T-cell (primary cell): Measurements from ENCODE around the gene PAF1. TPM values are rescaled to one million over a fixed set of nuclear protein-coding genes. Genes with fewer than 3 reads are reported as not detected.

Experiments
- ATAC-seq, 4 experiments: fragments of 200-7000 bp in 3 of 4; fragments of 150-1000 bp in 1 of 4; cut with Tn5 transposase; replicated peaks in 1 of 4; 1 replicate in 3 of 4; 2 replicates in 1 of 4; pipeline ENCODE4 v1.10.0; 2021; ENCODE audit warnings: moderate library complexity in 3 of 4, mild to moderate bottlenecking in 2 of 4, moderate number of reproducible peaks in 1 of 4
- CTCF ChIA-PET, 2 donors: fragments of 300-600 bp; sonication (Branson Sonifier 250); formaldehyde crosslinking; loops; one replicate each; lab custom pipeline; 2022; ENCODE audit warnings: antibody characterized with exemption in 2 of 2; lab: Charles Lee
- POLR2A ChIA-PET, 2 donors: fragments of 300-600 bp; sonication (Branson Sonifier 250); formaldehyde crosslinking; loops; one replicate each; lab custom pipeline; 2022; ENCODE audit warnings: antibody characterized with exemption in 2 of 2; lab: Charles Lee
- DNase-seq, 35 experiments: peaks; one replicate each; pipeline versions ENCODE4 v3.0.0 to v3.0.0-alpha.2; 2013 to 2023
- H3K27ac ChIP-seq: one replicate; pipeline ENCODE4 v1.5.1; 2013; ENCODE audit warnings: low read length
- H3K27me3 ChIP-seq, 2 experiments: replicated peaks in 1 of 2; 1 replicate in 1 of 2; 2 replicates in 1 of 2; pipeline versions ENCODE4 v1.6.1 to v1.7.0; 2013; ENCODE audit warnings: low read length in 1 of 2, mixed read lengths in 1 of 2; ENCODE audit not compliant: control insufficient read depth in 2 of 2, insufficient read depth in 2 of 2; ENCODE audit errors: extremely low read depth in 1 of 2
- H3K36me3 ChIP-seq, 2 donors: 1 replicate in 1 of 2; 2 replicates in 1 of 2; pipeline versions ENCODE4 v1.6.1 to v1.7.0; 2013; ENCODE audit warnings: low read length in 1 of 2; ENCODE audit not compliant: control insufficient read depth in 2 of 2, insufficient read depth in 1 of 2; ENCODE audit errors: extremely low read depth in 1 of 2
- H3K4me1 ChIP-seq, 2 experiments: 1 replicate in 1 of 2; 2 replicates in 1 of 2; pipeline versions ENCODE4 v1.6.1 to v1.7.0; 2013; ENCODE audit warnings: low read length in 2 of 2, mixed read lengths in 1 of 2; ENCODE audit not compliant: insufficient read depth in 2 of 2, control insufficient read depth in 1 of 2; ENCODE audit errors: extremely low read depth in 1 of 2
- H3K4me3 ChIP-seq, 2 donors: 1 replicate in 1 of 2; 2 replicates in 1 of 2; pipeline versions ENCODE4 v1.5.1 to v1.7.0; 2013; ENCODE audit warnings: mild to moderate bottlenecking in 2 of 2, low read length in 1 of 2, moderate library complexity in 1 of 2; ENCODE audit not compliant: control insufficient read depth in 1 of 2; ENCODE audit errors: extremely low read depth in 1 of 2
- H3K9me3 ChIP-seq: 2 replicates; pipeline ENCODE4 v1.7.0; 2013
- H3K27ac Mint-ChIP-seq, 2 donors: one replicate each; pipeline ENCODE4 v1.8.0; 2020 to 2021; ENCODE audit warnings: mild to moderate bottlenecking in 2 of 2, mixed read lengths in 2 of 2
- H3K27me3 Mint-ChIP-seq, 2 donors: one replicate each; pipeline ENCODE4 v1.8.0; 2021 to 2022; ENCODE audit warnings: mixed read lengths in 2 of 2
- H3K36me3 Mint-ChIP-seq: one replicate; pipeline ENCODE4 v1.8.0; 2021; ENCODE audit warnings: mixed read lengths
- H3K4me1 Mint-ChIP-seq, 3 donors: one replicate each; pipeline ENCODE4 v1.8.0; 2020 to 2022; ENCODE audit warnings: mixed read lengths in 3 of 3, mild to moderate bottlenecking in 1 of 3
- H3K4me3 Mint-ChIP-seq, 3 donors: one replicate each; pipeline ENCODE4 v1.8.0; 2020 to 2022; ENCODE audit warnings: mild to moderate bottlenecking in 3 of 3, mixed read lengths in 3 of 3, moderate library complexity in 3 of 3
- H3K9me3 Mint-ChIP-seq, 3 donors: one replicate each; pipeline ENCODE4 v1.8.0; 2020 to 2022; ENCODE audit warnings: mixed read lengths in 3 of 3
- WGBS: methylation state at CpG from one replicate; pipeline ENCODE4 v1.1.5; 2013; ENCODE audit warnings: missing lambda C conversion rate; ENCODE audit not compliant: insufficient coverage; 5-methylcytosine and 5-hydroxymethylcytosine counted together
- total RNA-seq, 35 experiments: library from RNA in 6 of 35; stranded (reverse) in 6 of 35; fragments of 120-200 nt in 1 of 35; gene quantifications; one replicate each; pipeline versions ENCODE4 v1.2.1 to v1.2.4 and lab custom pipeline; 2013 to 2026

Gene PAF1
- total RNA-seq, 5 donors from 2014 or later (not counting 1 experiment from before 2014, with no cell fraction given) = 43.0 to 96.1 (median 45.9) TPM

- ChIA-PET POLR2A (interaction anchor here in 1 of 2 donors (3.0 kb wide), 1 partner anchor 12 kb away, joined by 12 read pairs; the partner anchor contains the start of gene PLEKHG2), CTCF (interaction anchor here in 1 of 2 donors (0.6 to 1.2 kb wide), 3 partner anchors 8 to 441 kb away, joined by 3 to 4 read pairs (median 3); no protein-coding TSS in a partner anchor)
- Mint-ChIP-seq H3K4me3 (peak overlapping the region in 2 of 3 donors; percentile 11 to 69), H3K36me3 (peaks cover 11% of the 10 kb centered on the region), H3K27ac (peak overlapping the region; percentile 89 to 92), H3K27me3 (no peaks in the 10 kb centered on the region), H3K4me1 (peaks cover 64 to 68% (median 66%) of the 10 kb centered on the region in 3 donors), H3K9me3 (no peaks in the 10 kb centered on the region)
- Histone ChIP-seq H3K27me3 (no peaks in the 10 kb centered on the region), H3K4me1 (peaks cover 36 to 78% of the 10 kb centered on the region in 2 experiments), H3K36me3 (peaks cover 2 to 20% of the 10 kb centered on the region in 2 donors), H3K27ac (peak overlapping the region; percentile 20), H3K9me3 (no peaks in the 10 kb centered on the region), H3K4me3 (no peak overlapping the region)
- DNase-seq (no peak), ATAC-seq (no peak)
- WGBS = 100% methylated on average over 2 of the region's 4 CpGs
Measured at GRCh38 chr19:39400061-39400460, 9.2 kb upstream of the PAF1 start.

- Histone ChIP-seq H3K9me3 (no peaks in the 10 kb centered on the region), H3K4me3 (no peak overlapping the region), H3K4me1 (peaks cover 34 to 74% of the 10 kb centered on the region in 2 experiments), H3K36me3 (peaks cover 6 to 25% of the 10 kb centered on the region in 2 donors), H3K27me3 (no peaks in the 10 kb centered on the region), H3K27ac (peak overlapping the region; percentile 20)
- Mint-ChIP-seq H3K36me3 (peaks cover 13% of the 10 kb centered on the region), H3K9me3 (no peaks in the 10 kb centered on the region), H3K4me1 (peaks cover 63 to 65% (median 63%) of the 10 kb centered on the region in 3 donors), H3K27ac (peak overlapping the region; percentile 89 to 92), H3K4me3 (peak overlapping the region; percentile 9 to 69 (median 11)), H3K27me3 (no peaks in the 10 kb centered on the region)
- ChIA-PET POLR2A (interaction anchor here in 1 of 2 donors (3.0 kb wide), 1 partner anchor 12 kb away, joined by 12 read pairs; the partner anchor contains the start of gene PLEKHG2), CTCF (interaction anchor here in 1 of 2 donors (0.8 kb wide), 1 partner anchor 12 kb away, joined by 4 read pairs; no protein-coding TSS in a partner anchor)
- DNase-seq (no peak), ATAC-seq (no peak)
- WGBS = no CpG with 5 or more reads among the region's 4 CpGs
Measured at GRCh38 chr19:39399668-39400050, 8.8 kb upstream of the PAF1 start.

DNA sequence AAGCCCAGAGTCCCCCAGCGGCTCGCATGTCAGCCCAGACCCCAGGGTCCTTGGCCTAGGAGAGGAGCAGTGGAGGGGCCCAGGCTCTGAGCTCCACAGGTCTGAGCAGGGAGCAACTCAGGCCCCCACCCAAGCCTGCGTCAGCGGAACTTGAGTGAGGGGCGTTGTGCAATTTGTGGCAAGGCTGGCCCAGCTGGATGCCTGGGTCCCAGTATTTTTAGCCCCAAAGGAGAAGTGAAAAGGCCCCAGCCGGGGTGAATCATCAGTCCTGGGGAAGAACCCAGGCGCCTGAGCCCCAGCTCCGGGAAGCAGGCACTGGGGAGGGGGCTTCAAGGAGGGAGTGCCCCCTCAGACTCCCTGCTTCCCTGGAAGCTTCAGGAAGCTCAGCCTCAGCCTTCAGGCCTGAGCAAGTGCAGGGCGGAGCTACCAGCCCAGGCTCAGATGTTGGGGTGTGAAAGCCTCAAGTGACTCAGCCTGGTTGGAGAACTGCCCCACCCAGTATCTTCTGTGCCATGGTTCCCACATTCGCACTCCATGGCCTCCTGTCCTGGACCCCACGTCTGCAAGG, 7.5 kb upstream of the PAF1 start:
- 66% methylated on average over 10 of the region's 11 CpGs for WGBS
- CTCF ChIA-PET = interaction anchor here (0.6 to 2.7 kb wide), 6 partner anchors 10 to 181 kb away, joined by 3 to 22 read pairs (median 8); partner anchors contain the start of gene RPS16 (in 1 of the 2)
- H3K4me3 Mint-ChIP-seq = peak overlapping the region; percentile 57 to 71 (median 69)
- peaks cover 19% of the 10 kb centered on the region for H3K36me3 Mint-ChIP-seq
- Histone ChIP-seq H3K36me3 (peaks cover 11 to 35% of the 10 kb centered on the region in 2 donors), H3K27me3 (no peaks in the 10 kb centered on the region), H3K27ac (peak overlapping the region; percentile 79), H3K4me1 (peaks cover 25 to 69% of the 10 kb centered on the region in 2 experiments), H3K9me3 (no peaks in the 10 kb centered on the region), H3K4me3 (peak overlapping the region in 1 of 2 donors; percentile 0)
- no peaks in the 10 kb centered on the region for H3K9me3 Mint-ChIP-seq
- H3K27ac Mint-ChIP-seq = peak overlapping the region; percentile 92 to 95
- DNase-seq = peak in 18 of 35 experiments; percentile 20 to 74 (median 40)
- H3K4me1 Mint-ChIP-seq = peaks cover 61 to 65% (median 62%) of the 10 kb centered on the region in 3 donors
- ATAC-seq = peak in 1 of 4 experiments; percentile 17
- POLR2A ChIA-PET = interaction anchor here (0.6 to 3.0 kb wide), 7 partner anchors 9 to 59 kb away, joined by 3 to 12 read pairs (median 4); partner anchors contain the start of genes RPS16 (in 2 of the 2) and PLEKHG2 (in 1 of the 2)
- H3K27me3 Mint-ChIP-seq = no peaks in the 10 kb centered on the region

- DNase-seq (peak; percentile 81 to 97 (median 92)), ATAC-seq (peak; percentile 54 to 66 (median 62))
- peak overlapping the region; percentile 57 to 71 (median 69) for H3K4me3 Mint-ChIP-seq
- POLR2A ChIA-PET = interaction anchor here (0.6 to 3.0 kb wide), 8 partner anchors 9 to 60 kb away, joined by 3 to 12 read pairs (median 4); partner anchors contain the start of genes RPS16 (in 2 of the 2) and PLEKHG2 (in 1 of the 2)
- no peaks in the 10 kb centered on the region for H3K9me3 Mint-ChIP-seq
- Histone ChIP-seq H3K4me1 (peaks cover 24 to 64% of the 10 kb centered on the region in 2 experiments), H3K9me3 (no peaks in the 10 kb centered on the region), H3K36me3 (peaks cover 11 to 39% of the 10 kb centered on the region in 2 donors), H3K27me3 (no peaks in the 10 kb centered on the region), H3K27ac (peak overlapping the region; percentile 79), H3K4me3 (peak overlapping the region in 1 of 2 donors; percentile 0)
- H3K36me3 Mint-ChIP-seq = peaks cover 21% of the 10 kb centered on the region
- peaks cover 64 to 66% (median 65%) of the 10 kb centered on the region in 3 donors for H3K4me1 Mint-ChIP-seq
- CTCF ChIA-PET = interaction anchor here (0.9 to 2.7 kb wide), 5 partner anchors 10 to 38 kb away, joined by 3 to 22 read pairs (median 11); partner anchors contain the start of gene RPS16 (in 1 of the 2)
- H3K27me3 Mint-ChIP-seq = no peaks in the 10 kb centered on the region
- 73% methylated on average over 5 of the region's 17 CpGs for WGBS
- H3K27ac Mint-ChIP-seq = peak overlapping the region; percentile 92 to 95
Measured at GRCh38 chr19:39397360-39398296, 6.7 kb upstream of the PAF1 start.

DNA sequence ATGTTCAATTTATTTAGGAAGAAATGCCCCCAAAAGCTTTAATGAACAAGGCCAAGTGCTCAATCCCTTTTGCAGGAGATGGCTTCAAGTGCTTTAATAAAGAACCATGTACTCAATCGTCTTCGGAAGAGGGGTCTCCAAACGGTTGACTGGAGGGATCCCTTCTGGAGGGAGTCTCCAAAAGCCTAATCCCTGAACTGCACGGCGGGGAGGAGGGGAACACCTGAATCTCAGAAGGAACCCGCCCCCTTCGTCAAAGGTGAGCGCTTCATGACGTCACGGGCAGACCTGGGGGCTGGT, 505 bp downstream of the PAF1 start:
- Mint-ChIP-seq H3K9me3 (no peaks in the 10 kb centered on the region), H3K4me1 (peaks cover 37 to 50% (median 48%) of the 10 kb centered on the region in 3 donors), H3K36me3 (peaks cover 43% of the 10 kb centered on the region), H3K4me3 (peak overlapping the region; percentile 94 to 98 (median 98)), H3K27ac (peak overlapping the region; percentile 97 to 100), H3K27me3 (no peaks in the 10 kb centered on the region)
- ChIA-PET CTCF (interaction anchor here in 1 of 2 donors (0.9 to 1.2 kb wide), 4 partner anchors 11 to 460 kb away, joined by 3 to 6 read pairs (median 4); partner anchors contain the start of genes MRPS12, SAMD4B and SARS2), POLR2A (interaction anchor here (0.6 to 2.8 kb wide), 5 partner anchors 8 to 45 kb away, joined by 3 to 31 read pairs (median 4); partner anchors contain the start of gene RPS16 (in 2 of the 2))
- peaks cover 7 to 37% of the 10 kb centered on the region in 2 experiments for H3K4me1 ChIP-seq
- no peaks in the 10 kb centered on the region for H3K27me3 ChIP-seq
- 0% methylated on average over 6 of the region's 10 CpGs for WGBS
- ATAC-seq (peak in 1 of 4 experiments; percentile 50), DNase-seq (peak in 25 of 35 experiments; percentile 78 to 90 (median 84))
- peak overlapping the region; percentile 98 for H3K27ac ChIP-seq
- H3K4me3 ChIP-seq = peak overlapping the region; percentile 89 to 99
- H3K36me3 ChIP-seq = peaks cover 21 to 66% of the 10 kb centered on the region in 2 donors
- H3K9me3 ChIP-seq = no peaks in the 10 kb centered on the region
